ENCODE results near the gene MS4A5. TPM values are rescaled to one million over a fixed set of nuclear protein-coding genes. Genes with fewer than 3 reads are reported as not detected.

MS4A5 gene
- total RNA-seq, 1 experiment from 2014 or later, result not detected

Other genes starting within 250 kb of the MS4A5 start
- not detected in 2 replicates for gene MS4A6A, start 246.5 kb upstream of the MS4A5 start, total RNA-seq (2014; rRNA removed; shearing (Covaris generic))
- gene MS4A4E, start 186.4 kb upstream of the MS4A5 start, total RNA-seq (2014; rRNA removed; shearing (Covaris generic)), result not detected in 2 replicates
- gene MS4A4A, start 148.9 kb upstream of the MS4A5 start, total RNA-seq (2014; rRNA removed; shearing (Covaris generic)), result 0.18 TPM in 1 of 2 replicates, not detected in the other
- gene MS4A6E, start 102.3 kb upstream of the MS4A5 start, total RNA-seq (2014; rRNA removed; shearing (Covaris generic)), result not detected in 2 replicates
- not detected in 2 replicates for gene MS4A7, start 51.0 kb upstream of the MS4A5 start, total RNA-seq (2014; rRNA removed; shearing (Covaris generic))
- gene MS4A14, start 33.1 kb upstream of the MS4A5 start, total RNA-seq (2014; rRNA removed; shearing (Covaris generic)), result not detected in 2 replicates
- not detected in 2 replicates for gene MS4A1, start 26.3 kb downstream of the MS4A5 start, total RNA-seq (2014; rRNA removed; shearing (Covaris generic))
- gene MS4A12, start 63.2 kb downstream of the MS4A5 start, total RNA-seq (2014; rRNA removed; shearing (Covaris generic)), result not detected in 2 replicates
- gene MS4A13, start 85.8 kb downstream of the MS4A5 start, total RNA-seq (2014; rRNA removed; shearing (Covaris generic)), result not detected in 2 replicates